Panc1 (cell line): ENCODE measurements around the gene COMMD1. TPM values are rescaled to one million over a fixed set of nuclear protein-coding genes. Genes with fewer than 3 reads are reported as not detected.

ENCODE experiments used
- total RNA-seq: library from RNA; stranded (reverse); gene quantifications from one replicate; pipeline ENCODE4 v1.2.1, GENCODE V29; 2021; ENCODE audit not compliant: unreplicated experiment

The COMMD1 gene
- total RNA-seq, 1 experiment from 2014 or later: 40.3 TPM

Other genes starting within 250 kb of the COMMD1 start
- gene FAM161A, start 51.6 kb upstream of the COMMD1 start, total RNA-seq: 10.1 TPM
- 239 TPM for gene CCT4, start 17.0 kb upstream of the COMMD1 start, total RNA-seq